ENCODE measurements around the gene PLD3. TPM values are rescaled to one million over a fixed set of nuclear protein-coding genes. Genes with fewer than 3 reads are reported as not detected.
A peak's percentile ranks its signal among the peaks of the same experiment; 100 is the strongest.
"Not testable (repeated sequence)": the region's sequence is repeated elsewhere in the genome, so short reads cannot be mapped to it uniquely, and the experiment has no call there.

Gene PLD3
- total and polyA plus RNA-seq, 4 donors = 205 to 407 (median 238) TPM

- WGBS, 2 donors = 94 to 96% methylated on average over 13 of the region's 13 CpGs
- no peak for TF ChIP-seq CTCF (IDR thresholded peaks at IDR 0.05; ENCODE audit: control extremely low read depth, extremely low read depth)
- no peak for ATAC-seq (ENCODE audit: insufficient read depth, low FRiP score)
- no peak for DNase-seq
- Histone ChIP-seq H3K4me3 (no peak overlapping the region), H3K4me1 (ENCODE audit: control insufficient read depth in 5 of 5, insufficient read depth in 5 of 5, low read length in 5 of 5) (no peaks in the 10 kb centered on the region), H3K27ac (ENCODE audit: low read depth in 1 of 2, low read length in 1 of 2) (no peak overlapping the region), H3K27me3 (ENCODE audit: control insufficient read depth in 3 of 3, insufficient read depth in 3 of 3, low read length in 2 of 3) (no peaks in the 10 kb centered on the region), H3K9ac (ENCODE audit: insufficient read depth in 1 of 2, low read length in 2 of 2) (no peak overlapping the region), H3K36me3 (ENCODE audit: control insufficient read depth in 4 of 4, insufficient read depth in 4 of 4, low read length in 4 of 4) (peaks cover 24 to 67% (median 35%) of the 10 kb centered on the region in 4 donors), H3K9me3 (ENCODE audit: control insufficient read depth in 4 of 4, insufficient read depth in 3 of 4, low read length in 3 of 4) (no peaks in the 10 kb centered on the region)
Observed at GRCh38 chr19:40323705-40324104, 24.8 kb upstream of the PLD3 start.

- no peaks in the 10 kb centered on the region for H3K9me3 ChIP-seq (ENCODE audit: control insufficient read depth in 4 of 4, insufficient read depth in 3 of 4, low read length in 3 of 4)
- no peak overlapping the region for H3K4me3 ChIP-seq
- no peak for TF ChIP-seq CTCF (IDR thresholded peaks at IDR 0.05; ENCODE audit: control extremely low read depth, extremely low read depth)
- H3K36me3 ChIP-seq (ENCODE audit: control insufficient read depth in 4 of 4, insufficient read depth in 4 of 4, low read length in 4 of 4) = peaks cover 37 to 67% (median 46%) of the 10 kb centered on the region in 4 donors
- H3K4me1 ChIP-seq (ENCODE audit: control insufficient read depth in 5 of 5, insufficient read depth in 5 of 5, low read length in 5 of 5) = no peaks in the 10 kb centered on the region
- WGBS, 2 donors = 94 to 96% methylated on average over 14 of the region's 14 CpGs
- H3K27me3 ChIP-seq (ENCODE audit: control insufficient read depth in 3 of 3, insufficient read depth in 3 of 3, low read length in 2 of 3) = no peaks in the 10 kb centered on the region
- no peak overlapping the region for H3K27ac ChIP-seq (ENCODE audit: low read depth in 1 of 2, low read length in 1 of 2)
- H3K9ac ChIP-seq (ENCODE audit: insufficient read depth in 1 of 2, low read length in 2 of 2) = no peak overlapping the region
- ATAC-seq (ENCODE audit: insufficient read depth, low FRiP score) = no peak
- DNase-seq = no peak
Observed at GRCh38 chr19:40326201-40326600, 22.3 kb upstream of the PLD3 start.

GRCh38 chr19:40331052-40331451 is 17.4 kb upstream of the PLD3 start:
- TF ChIP-seq CTCF (IDR thresholded peaks at IDR 0.05; ENCODE audit: control extremely low read depth, extremely low read depth) = no peak
- H3K4me3 ChIP-seq = no peak overlapping the region
- ATAC-seq (ENCODE audit: insufficient read depth, low FRiP score) (no peak), DNase-seq (no peak)
- WGBS, 2 donors = 73 to 89% methylated on average over 5 of the region's 5 CpGs
- peaks cover 22 to 50% (median 44%) of the 10 kb centered on the region in 4 donors for H3K36me3 ChIP-seq (ENCODE audit: control insufficient read depth in 4 of 4, insufficient read depth in 4 of 4, low read length in 4 of 4)
- H3K27me3 ChIP-seq (ENCODE audit: control insufficient read depth in 3 of 3, insufficient read depth in 3 of 3, low read length in 2 of 3) = no peaks in the 10 kb centered on the region
- peak overlapping the region in 1 of 2 donors; percentile 60 for H3K27ac ChIP-seq (ENCODE audit: low read depth in 1 of 2, low read length in 1 of 2)
- no peaks in the 10 kb centered on the region for H3K9me3 ChIP-seq (ENCODE audit: control insufficient read depth in 4 of 4, insufficient read depth in 3 of 4, low read length in 3 of 4)
- H3K4me1 ChIP-seq (ENCODE audit: control insufficient read depth in 5 of 5, insufficient read depth in 5 of 5, low read length in 5 of 5) = no peaks in the 10 kb centered on the region
- H3K9ac ChIP-seq (ENCODE audit: insufficient read depth in 1 of 2, low read length in 2 of 2) = no peak overlapping the region

- DNase-seq (no peak), ATAC-seq (ENCODE audit: insufficient read depth, low FRiP score) (no peak)
- no peaks in the 10 kb centered on the region for H3K27me3 ChIP-seq (ENCODE audit: control insufficient read depth in 3 of 3, insufficient read depth in 3 of 3, low read length in 2 of 3)
- no peak overlapping the region for H3K4me3 ChIP-seq
- WGBS, 2 donors = 90 to 93% methylated on average over 6 of the region's 6 CpGs
- H3K9ac ChIP-seq (ENCODE audit: insufficient read depth in 1 of 2, low read length in 2 of 2) = no peak overlapping the region
- peaks cover 0 to 4% (median 0%) of the 10 kb centered on the region in 5 donors for H3K4me1 ChIP-seq (ENCODE audit: control insufficient read depth in 5 of 5, insufficient read depth in 5 of 5, low read length in 5 of 5)
- peaks cover 19 to 41% (median 35%) of the 10 kb centered on the region in 4 donors for H3K36me3 ChIP-seq (ENCODE audit: control insufficient read depth in 4 of 4, insufficient read depth in 4 of 4, low read length in 4 of 4)
- no peaks in the 10 kb centered on the region for H3K9me3 ChIP-seq (ENCODE audit: control insufficient read depth in 4 of 4, insufficient read depth in 3 of 4, low read length in 3 of 4)
- H3K27ac ChIP-seq (ENCODE audit: low read depth in 1 of 2, low read length in 1 of 2) = no peak overlapping the region
- TF ChIP-seq CTCF (IDR thresholded peaks at IDR 0.05; ENCODE audit: control extremely low read depth, extremely low read depth) = no peak
Observed at GRCh38 chr19:40332669-40333068, 15.8 kb upstream of the PLD3 start.

GRCh38 chr19:40333083-40333482 is 15.4 kb upstream of the PLD3 start:
- DNase-seq; H3K9ac ChIP-seq (ENCODE audit: insufficient read depth in 1 of 2, low read length in 2 of 2); H3K27me3 ChIP-seq (ENCODE audit: control insufficient read depth in 3 of 3, insufficient read depth in 3 of 3, low read length in 2 of 3); H3K9me3 ChIP-seq (ENCODE audit: control insufficient read depth in 4 of 4, insufficient read depth in 3 of 4, low read length in 3 of 4); H3K27ac ChIP-seq (ENCODE audit: low read depth in 1 of 2, low read length in 1 of 2); ATAC-seq (ENCODE audit: insufficient read depth, low FRiP score); H3K4me3 ChIP-seq; H3K4me1 ChIP-seq (ENCODE audit: control insufficient read depth in 5 of 5, insufficient read depth in 5 of 5, low read length in 5 of 5): not testable (repeated sequence)
- peaks cover 19 to 38% (median 32%) of the 10 kb centered on the region in 4 donors for H3K36me3 ChIP-seq (ENCODE audit: control insufficient read depth in 4 of 4, insufficient read depth in 4 of 4, low read length in 4 of 4)
- 96 to 97% methylated on average over 6 of the region's 6 CpGs for WGBS, 2 donors
